H7 (cell line): ENCODE data around the gene RBM39. TPM values are rescaled to one million over a fixed set of nuclear protein-coding genes. Genes with fewer than 3 reads are reported as not detected.
"Not testable (repeated sequence)": the region's sequence is repeated elsewhere in the genome, so short reads cannot be mapped to it uniquely, and the experiment has no call there.

Experiments
- DNase-seq: peaks from one replicate; pipeline ENCODE4 v3.0.0; 2012
- H3K27me3 ChIP-seq: 2 replicates; pipeline ENCODE4 v1.6.0; 2011; ENCODE audit warnings: mild to moderate bottlenecking, low read length; ENCODE audit not compliant: control insufficient read depth, insufficient read depth
- H3K36me3 ChIP-seq: replicated peaks from 2 replicates; pipeline ENCODE4 v1.5.1; 2011; ENCODE audit warnings: low read length; ENCODE audit not compliant: control insufficient read depth, insufficient read depth
- H3K4me3 ChIP-seq: 2 replicates; pipeline ENCODE4 v1.5.1; 2011; ENCODE audit warnings: low read depth, mild to moderate bottlenecking, control low read depth, low read length, moderate library complexity; ENCODE audit not compliant: insufficient read depth
- total RNA-seq: library from RNA; depleted of rRNA; stranded (reverse); fragments of >200 nt; shearing (Covaris generic); gene quantifications from 2 replicates; pipeline ENCODE4 v1.2.3, GENCODE V29; 2014; rRNA removed

The RBM39 gene
- 181 and 224 TPM in 2 replicates for total RNA-seq

DNA sequence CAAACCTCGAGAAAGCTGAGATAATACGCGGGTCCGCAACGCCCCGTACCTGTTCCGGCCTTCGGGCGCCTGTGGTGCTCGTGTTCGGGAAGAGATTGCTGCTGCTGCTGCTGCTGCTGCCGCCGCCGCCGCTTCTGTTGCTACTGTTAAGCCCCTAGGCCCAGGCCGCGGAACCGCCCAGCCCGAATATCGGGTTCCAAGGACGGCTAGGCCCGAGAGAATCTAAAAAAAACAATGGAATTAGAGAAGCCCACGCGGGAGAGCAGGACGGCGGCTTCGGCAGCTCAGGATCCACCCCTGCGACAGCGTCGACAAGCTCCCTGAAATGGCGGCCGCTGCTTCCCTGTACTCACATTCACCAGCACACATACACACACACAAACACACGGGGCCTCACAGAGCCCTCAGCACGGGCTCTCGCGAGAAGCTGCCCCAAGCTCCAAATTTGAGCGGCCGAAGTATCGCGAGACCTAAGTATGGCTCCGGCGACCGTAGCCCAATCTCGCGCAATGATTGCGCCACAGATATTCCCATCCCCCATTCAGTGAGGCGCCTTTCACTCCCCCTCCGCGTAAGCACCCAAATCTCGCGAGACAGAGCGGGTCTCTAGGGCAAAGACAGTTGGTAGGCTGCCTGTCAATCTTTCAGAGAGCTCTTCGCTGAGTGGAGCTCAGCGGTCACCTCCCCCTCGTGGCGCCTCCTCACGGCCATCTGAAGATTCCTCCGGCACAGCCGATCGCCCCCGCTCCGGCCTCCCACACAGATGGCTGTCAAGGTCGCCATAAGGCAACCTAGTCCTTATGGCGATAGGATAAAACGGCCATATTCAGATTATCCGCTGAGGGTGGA is at the start of gene RBM39:
RBM39 (minus strand) TSS at position 369 of the 849 bp plus-strand sequence. CDS start 1,386 bp downstream, outside the sequence.
- no peaks in the 10 kb centered on the region for H3K27me3 ChIP-seq
- peak; percentile 95 for DNase-seq
- peaks cover 27% of the 10 kb centered on the region for H3K36me3 ChIP-seq
- peak within 1 kb of the TSS; percentile 96 for H3K4me3 ChIP-seq

DNA sequence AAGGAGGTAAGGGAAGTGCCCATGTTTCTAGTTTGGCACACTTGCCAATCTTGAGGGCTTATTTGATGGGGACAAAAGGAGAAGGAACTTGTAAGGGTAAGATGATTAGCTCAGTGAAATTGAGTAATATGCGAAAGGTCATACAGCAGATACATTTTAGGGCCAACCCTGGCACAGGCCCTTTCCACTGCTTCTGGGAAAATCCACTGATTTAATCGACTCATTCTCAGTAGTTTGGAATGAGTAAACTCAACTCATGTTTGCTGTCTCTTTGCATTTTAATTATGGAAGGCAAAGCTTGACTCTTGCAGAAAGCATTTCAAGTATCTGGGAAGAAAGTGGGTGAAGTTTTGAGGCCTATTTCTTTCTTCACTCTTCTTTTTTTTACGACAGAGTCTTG is 49.8 kb upstream of the RBM39 start:
- Histone ChIP-seq H3K27me3 (no peaks in the 10 kb centered on the region), H3K36me3 (0 out of 2 replicates have a peak, but pooled peaks cover 1% of the 10 kb centered on the region), H3K4me3 (no peak overlapping the region)
- DNase-seq, result no peak

DNA sequence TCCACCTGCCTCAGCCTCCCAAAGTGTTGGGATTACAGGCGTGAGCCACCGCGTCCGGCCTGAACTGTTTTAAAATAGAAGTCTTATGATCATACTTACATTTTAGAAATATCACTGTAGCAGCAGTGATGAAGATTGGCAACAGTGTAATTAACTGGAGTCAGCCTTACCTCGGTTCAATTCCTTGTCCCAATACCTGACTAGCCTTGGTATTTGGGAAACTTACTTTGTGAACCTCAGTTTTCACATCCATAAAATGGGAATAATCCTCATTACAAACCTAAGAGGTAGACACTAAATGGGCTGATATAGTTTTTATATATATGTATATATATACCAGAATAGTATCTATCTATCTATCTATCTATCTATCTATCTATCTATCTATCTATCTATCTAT is 49.0 kb upstream of the RBM39 start:
- Histone ChIP-seq H3K27me3 (no peaks in the 10 kb centered on the region), H3K36me3 (0 out of 2 replicates have a peak, but pooled peaks cover 1% of the 10 kb centered on the region), H3K4me3 (no peak overlapping the region)
- no peak for DNase-seq

DNA sequence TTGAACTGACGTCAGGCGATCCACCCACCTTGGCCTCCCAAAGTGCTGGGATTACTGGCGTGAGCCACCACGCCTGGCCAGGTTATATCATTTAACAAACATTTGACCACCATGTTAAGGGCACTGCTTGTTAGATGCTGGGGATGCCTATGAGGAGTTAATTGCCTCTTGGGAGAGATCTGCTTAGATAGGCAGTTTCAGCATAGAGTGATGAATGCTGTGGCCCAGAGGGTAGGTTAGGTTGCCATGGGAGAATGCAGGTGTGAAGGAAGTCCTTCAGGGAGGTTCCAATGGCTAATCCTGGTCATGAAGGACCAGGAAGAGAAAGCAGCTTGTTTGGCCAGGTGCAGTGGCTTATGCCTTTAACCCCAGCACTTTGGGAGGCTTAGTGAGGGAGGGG is 46.7 kb upstream of the RBM39 start:
- Histone ChIP-seq H3K4me3 (no peak overlapping the region), H3K27me3 (no peaks in the 10 kb centered on the region), H3K36me3 (0 out of 2 replicates have a peak, but pooled peaks cover 1% of the 10 kb centered on the region)
- no peak for DNase-seq

DNA sequence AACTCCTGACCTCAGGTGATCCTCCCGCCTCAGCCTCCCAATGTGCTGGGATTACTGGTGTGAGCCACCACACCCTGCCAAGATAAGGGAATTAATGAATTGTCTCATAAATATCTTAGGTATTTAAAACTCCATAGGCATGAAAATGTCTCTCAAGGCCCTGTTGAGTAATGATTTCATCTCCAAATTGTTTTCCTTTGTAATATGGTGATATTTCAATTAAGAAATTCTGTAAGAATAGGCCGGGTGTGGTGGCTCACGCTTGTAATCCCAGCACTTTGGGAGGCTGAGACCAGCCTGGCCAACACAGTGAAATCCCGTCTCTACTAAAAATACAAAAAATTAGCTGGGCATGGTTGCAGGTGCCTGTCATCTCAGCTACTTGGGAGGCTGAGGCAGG is 43.5 kb upstream of the RBM39 start:
- H3K27me3 ChIP-seq, DNase-seq, H3K4me3 ChIP-seq, H3K36me3 ChIP-seq: not testable (repeated sequence)

DNA sequence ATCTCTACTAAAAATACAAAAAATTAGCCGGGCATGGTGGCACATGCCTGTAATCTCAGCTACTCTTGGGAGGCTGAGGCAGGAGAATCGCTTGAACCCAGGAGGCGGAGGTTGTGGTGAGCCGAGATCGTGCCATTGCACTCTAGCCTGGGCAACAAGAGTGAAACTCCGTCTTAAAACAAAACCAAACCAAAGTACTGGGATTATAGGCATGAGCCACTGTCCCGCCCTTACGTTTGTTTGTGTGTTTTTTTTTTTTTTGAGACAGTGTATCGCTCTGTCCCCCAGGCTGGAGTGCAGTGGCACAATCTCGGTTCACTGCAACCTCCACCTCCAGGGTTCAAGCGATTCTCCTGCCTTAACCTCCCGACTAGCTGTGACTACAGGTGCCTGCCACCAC is 41.8 kb upstream of the RBM39 start:
- H3K36me3 ChIP-seq, DNase-seq, H3K4me3 ChIP-seq, H3K27me3 ChIP-seq: not testable (repeated sequence)

DNA sequence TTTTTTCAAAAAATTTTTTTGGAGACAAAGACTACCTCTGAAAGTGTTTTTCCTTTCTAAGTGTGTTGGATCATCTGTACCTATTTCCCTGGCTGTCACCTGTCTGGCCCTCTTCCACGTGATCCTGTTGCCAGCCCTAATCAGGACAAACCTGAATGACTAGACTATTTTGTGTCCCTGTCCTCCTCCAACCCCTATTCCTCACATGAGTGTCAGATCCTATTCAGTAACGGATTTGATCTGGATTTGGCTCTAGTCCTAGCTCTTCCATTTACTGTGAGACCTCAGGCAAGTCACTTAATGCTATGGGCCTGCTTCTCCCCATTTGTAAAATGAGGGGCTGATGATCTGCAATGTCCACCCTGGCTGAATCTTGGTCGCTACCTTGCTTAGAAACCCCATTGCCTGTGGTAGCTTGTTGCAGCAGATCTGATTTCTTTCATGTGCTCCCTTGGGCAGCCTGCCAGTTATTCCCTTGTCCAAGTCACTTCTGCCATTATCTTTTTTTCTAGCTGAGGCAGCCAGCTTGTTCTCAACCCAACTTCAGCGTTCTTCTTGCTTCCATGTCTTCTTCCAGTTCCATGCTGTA is 34.5 kb upstream of the RBM39 start:
- Histone ChIP-seq H3K36me3 (peaks cover 6% of the 10 kb centered on the region; the same call in 1 of the 2 replicates), H3K27me3 (no peaks in the 10 kb centered on the region), H3K4me3 (no peak overlapping the region)
- DNase-seq, result no peak

DNA sequence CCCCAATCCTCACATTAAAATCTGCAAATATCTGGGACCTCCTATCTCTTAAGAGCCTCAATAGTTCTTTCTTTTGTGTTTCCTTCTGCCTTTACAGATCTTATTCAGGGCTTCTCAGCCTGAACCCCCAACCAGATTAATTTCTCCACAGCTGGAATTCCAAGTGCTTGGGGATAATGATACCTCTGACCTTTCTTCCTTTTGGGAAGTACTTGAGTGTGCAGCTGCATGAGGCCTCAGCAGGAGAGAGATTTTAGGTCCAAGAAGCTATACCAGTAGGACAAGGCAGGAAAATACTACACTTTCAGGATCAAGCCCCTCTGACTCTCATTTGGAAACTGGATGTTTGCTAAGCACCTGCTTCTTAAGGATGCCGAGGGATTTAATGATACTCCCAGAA is 32.3 kb upstream of the RBM39 start:
- peaks cover 6% of the 10 kb centered on the region for H3K27me3 ChIP-seq
- H3K4me3 ChIP-seq, result no peak overlapping the region
- peaks cover 4% of the 10 kb centered on the region; the same call in 1 of the 2 replicates for H3K36me3 ChIP-seq
- no peak for DNase-seq

DNA sequence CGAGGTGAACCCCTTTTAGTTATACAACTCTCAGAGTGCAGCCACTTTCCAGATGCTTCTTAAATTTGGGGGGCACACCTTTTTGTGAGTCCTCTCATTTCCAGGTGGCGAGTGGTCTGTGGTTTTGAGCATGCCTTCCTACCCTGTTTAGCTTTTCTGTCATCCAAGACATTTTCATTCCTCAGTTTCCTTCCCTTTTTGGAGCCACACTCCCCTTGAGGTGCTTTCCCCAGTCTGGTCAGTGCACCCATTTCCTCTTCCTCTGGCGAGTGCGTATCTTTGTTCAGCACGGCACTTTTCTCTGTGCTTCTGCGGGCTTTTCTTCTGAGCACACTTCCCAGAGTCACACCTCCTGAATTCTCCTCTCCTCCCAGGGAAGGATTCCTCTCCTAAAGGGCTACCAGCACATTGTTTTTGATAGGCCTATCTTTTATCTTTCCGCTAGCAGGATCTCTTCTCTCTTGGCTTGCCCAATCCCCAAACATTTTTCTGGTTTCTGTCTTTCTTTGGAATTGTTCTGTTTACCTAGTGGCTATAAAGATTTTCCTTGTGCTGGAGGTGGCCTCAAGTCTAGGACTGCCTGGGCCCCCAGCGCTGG is 31.2 kb upstream of the RBM39 start:
- DNase-seq, result peak; percentile 32
- Histone ChIP-seq H3K27me3 (peaks cover 6% of the 10 kb centered on the region), H3K4me3 (peak overlapping the region; percentile 73), H3K36me3 (peaks cover 4% of the 10 kb centered on the region; the same call in 1 of the 2 replicates)

DNA sequence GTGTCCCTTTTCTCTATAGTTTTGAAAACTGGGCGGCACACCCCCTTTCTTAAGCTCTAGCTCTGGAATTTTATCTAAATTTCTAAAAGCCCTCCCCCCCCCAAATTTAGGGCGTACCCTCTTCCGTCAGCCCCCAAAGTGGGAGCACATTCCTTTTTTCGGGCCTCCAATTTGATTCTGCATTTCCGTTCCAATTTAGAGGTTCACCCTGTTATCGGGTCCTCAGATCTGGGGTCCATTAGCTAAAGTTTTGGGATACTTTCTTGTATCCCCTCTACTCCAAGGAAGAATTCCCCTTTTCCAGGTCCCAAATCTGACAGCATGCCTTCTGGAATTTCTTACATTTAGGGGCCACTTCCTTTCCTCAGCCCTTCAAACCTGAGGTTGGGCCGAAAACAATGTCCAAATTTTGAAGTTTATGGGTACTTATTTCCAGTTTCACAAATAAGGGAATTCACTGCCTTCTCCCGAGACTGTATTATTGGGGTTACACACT is 30.6 kb upstream of the RBM39 start:
- H3K4me3 ChIP-seq, result peak overlapping the region; percentile 73
- H3K36me3 ChIP-seq, result peaks cover 4% of the 10 kb centered on the region; the same call in 1 of the 2 replicates
- peak; percentile 31 for DNase-seq
- peaks cover 6% of the 10 kb centered on the region for H3K27me3 ChIP-seq

DNA sequence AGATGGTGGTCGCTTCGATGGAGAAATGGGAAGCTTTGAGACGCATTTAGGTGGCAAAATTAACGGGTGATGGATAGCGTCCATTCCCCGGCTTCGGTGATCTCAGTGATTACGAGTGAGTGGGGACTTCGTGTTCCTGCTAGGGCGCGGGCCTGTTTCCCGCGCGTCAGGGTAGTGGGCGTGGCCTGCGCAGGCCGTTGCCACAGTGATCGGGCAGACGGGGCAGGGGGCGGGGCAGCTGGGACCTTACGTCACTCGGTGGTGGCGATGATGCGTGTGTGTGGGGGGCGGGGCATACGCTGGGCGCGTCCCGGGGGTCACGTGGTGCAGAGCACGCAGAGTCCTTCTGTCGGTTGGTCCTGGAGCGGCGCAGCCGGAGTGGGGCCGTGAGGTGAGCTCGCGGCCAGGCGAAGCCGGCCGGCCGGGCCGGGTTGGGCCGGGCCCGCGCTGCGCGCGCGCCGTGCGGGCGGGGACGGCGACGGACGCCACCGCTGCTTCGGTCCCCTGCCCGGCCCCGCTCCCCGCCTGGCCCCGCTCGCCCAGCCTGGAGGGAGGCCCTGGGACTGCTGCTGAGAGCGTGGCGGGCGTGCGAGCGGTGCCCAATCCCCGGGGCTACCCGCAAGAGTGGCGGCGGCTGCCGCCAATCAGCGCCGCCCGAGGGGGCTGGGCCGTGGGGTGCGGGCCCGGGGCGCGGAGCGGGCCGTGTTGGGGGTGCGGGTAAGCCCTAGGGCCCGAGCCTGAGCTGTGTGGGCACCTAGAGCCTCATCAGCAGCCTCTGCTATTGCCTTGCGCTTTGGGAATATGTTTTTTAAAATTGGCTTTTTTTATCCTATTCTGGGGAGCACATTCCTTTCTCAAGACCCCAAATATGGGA is 29.9 kb upstream of the RBM39 start, which contains the start of gene PHF20:
PHF20 (plus strand) TSS at position 327 of the 874 bp plus-strand sequence. CDS start 29,508 bp downstream, outside the sequence.
- DNase-seq, result peak; percentile 99
- H3K36me3 ChIP-seq, result peaks cover 4% of the 10 kb centered on the region; the same call in 1 of the 2 replicates
- peak within 1 kb of the TSS; percentile 73 for H3K4me3 ChIP-seq
- peaks cover 6% of the 10 kb centered on the region for H3K27me3 ChIP-seq

DNA sequence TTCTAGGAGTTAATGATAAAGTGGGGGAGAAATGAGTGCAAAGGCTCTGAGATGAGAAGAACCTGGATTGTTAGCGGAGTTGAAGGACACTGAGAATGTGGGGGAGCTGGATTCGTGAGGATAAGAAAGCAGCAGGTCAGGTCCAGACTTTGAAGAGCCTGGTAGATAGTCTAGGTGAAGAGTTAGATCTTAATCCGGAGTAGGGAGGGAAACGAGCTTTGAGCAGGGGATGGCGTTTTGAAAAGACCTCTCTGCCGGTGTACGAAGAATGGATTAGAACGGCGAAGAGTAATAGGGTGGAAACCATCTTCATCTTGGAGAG is 29.3 kb upstream of the RBM39 start:
- Histone ChIP-seq H3K27me3 (peaks cover 6% of the 10 kb centered on the region), H3K36me3 (peaks cover 4% of the 10 kb centered on the region; the same call in 1 of the 2 replicates), H3K4me3 (peak overlapping the region; percentile 73; the same call in 1 of the 2 replicates)
- DNase-seq, result no peak

DNA sequence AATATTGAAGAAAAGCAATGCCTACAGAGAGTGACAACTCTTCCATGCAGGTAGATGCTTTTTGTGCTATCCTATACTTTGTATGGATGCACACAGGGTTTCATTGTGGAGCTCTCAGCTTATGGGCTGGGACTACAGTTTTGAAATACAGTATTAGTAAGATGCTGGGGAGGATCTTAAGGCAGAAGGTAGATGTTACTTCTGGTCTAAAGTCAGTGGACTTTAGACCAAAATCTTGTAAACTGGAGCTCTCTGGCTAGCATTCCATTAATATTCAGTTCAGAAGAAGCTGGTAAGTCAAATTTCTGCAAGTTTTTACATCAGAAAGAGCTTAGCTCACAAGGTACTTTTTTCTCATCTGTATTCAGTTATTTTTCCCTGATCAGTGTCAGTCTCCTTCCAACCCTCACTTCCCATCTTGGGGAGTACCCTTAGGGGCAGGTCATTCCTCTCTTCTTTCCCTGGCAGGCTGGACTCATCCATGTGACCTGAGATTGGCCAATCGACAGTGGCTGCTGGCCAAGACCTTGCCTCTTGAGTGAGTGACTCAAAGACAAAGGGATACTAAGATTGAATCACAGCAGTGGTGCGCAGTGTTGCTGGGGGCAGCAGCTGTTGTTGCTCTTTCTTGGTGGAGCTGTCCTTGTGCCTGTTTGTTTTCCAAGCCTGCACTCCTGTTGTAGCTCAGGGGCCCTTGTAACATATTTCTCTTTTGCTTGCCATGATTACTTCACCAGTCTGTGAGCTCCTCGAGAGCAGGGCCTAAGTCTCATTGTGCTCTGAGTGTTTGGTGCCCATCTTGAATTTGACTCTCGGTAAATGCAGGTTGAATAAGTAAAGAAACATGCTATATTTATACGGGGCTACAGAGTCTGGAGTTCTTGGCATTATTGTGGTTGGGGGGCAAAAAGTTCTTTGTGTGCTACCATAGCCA is 26.9 kb upstream of the RBM39 start:
- DNase-seq, result peak; percentile 86
- H3K36me3 ChIP-seq, result no peaks in the 10 kb centered on the region
- H3K4me3 ChIP-seq, result no peak overlapping the region
- peaks cover 6% of the 10 kb centered on the region for H3K27me3 ChIP-seq
